GM23248 (cell line): ENCODE data around the gene ZNF705A. TPM values are rescaled to one million over a fixed set of nuclear protein-coding genes. Genes with fewer than 3 reads are reported as not detected.
"Not testable (repeated sequence)": the region's sequence is repeated elsewhere in the genome, so short reads cannot be mapped to it uniquely, and the experiment has no call there.

Experiments
- DNase-seq: peaks from one replicate; pipeline ENCODE4 v3.0.0-alpha.2; 2015
- H2AFZ ChIP-seq: fragments of 200-600 bp; sonication (generic); 2 replicates; pipeline ENCODE4 v1.6.1; 2016; ENCODE audit warnings: antibody characterized with exemption
- H3F3A ChIP-seq: fragments of 200-600 bp; sonication (generic); 2 replicates; pipeline ENCODE4 v1.6.1; 2016; ENCODE audit warnings: mild to moderate bottlenecking, antibody characterized with exemption, mixed run types; ENCODE audit not compliant: insufficient read depth
- H3K27ac ChIP-seq: fragments of 200-600 bp; sonication (generic); 2 replicates; pipeline ENCODE4 v1.5.1; 2016; ENCODE audit warnings: mild to moderate bottlenecking
- H3K27me3 ChIP-seq: fragments of 200-600 bp; sonication (generic); replicated peaks from 2 replicates; pipeline ENCODE4 v1.6.1; 2016; ENCODE audit warnings: mild to moderate bottlenecking; ENCODE audit not compliant: insufficient read depth
- H3K36me3 ChIP-seq: fragments of 200-600 bp; sonication (generic); 2 replicates; pipeline ENCODE4 v1.6.1; 2016; ENCODE audit warnings: low read depth, mild to moderate bottlenecking
- H3K4me1 ChIP-seq: fragments of 200-600 bp; sonication (generic); 2 replicates; pipeline ENCODE4 v1.6.1; 2016; ENCODE audit warnings: mild to moderate bottlenecking; ENCODE audit not compliant: insufficient read depth
- H3K4me2 ChIP-seq: fragments of 200-600 bp; sonication (generic); one replicate; pipeline ENCODE4 v1.6.1; 2016; ENCODE audit warnings: mild to moderate bottlenecking; ENCODE audit not compliant: unreplicated experiment
- H3K4me3 ChIP-seq: fragments of 200-600 bp; sonication (generic); 2 replicates; pipeline ENCODE4 v1.5.1; 2016; ENCODE audit warnings: mild to moderate bottlenecking
- H3K79me2 ChIP-seq: fragments of 200-600 bp; sonication (generic); 2 replicates; pipeline ENCODE4 v1.6.1; 2016; ENCODE audit warnings: mild to moderate bottlenecking; ENCODE audit not compliant: insufficient read depth
- H3K9ac ChIP-seq: fragments of 200-600 bp; sonication (generic); 2 replicates; pipeline ENCODE4 v1.6.1; 2016; ENCODE audit warnings: mild to moderate bottlenecking
- H3K9me2 ChIP-seq: fragments of 200-600 bp; sonication (generic); 2 replicates; pipeline ENCODE4 v1.6.1; 2016; ENCODE audit warnings: mixed run types, mild to moderate bottlenecking, moderate library complexity; ENCODE audit not compliant: insufficient read depth
- H3K9me3 ChIP-seq: fragments of 200-600 bp; sonication (generic); one replicate; pipeline ENCODE4 v1.6.1; 2017; ENCODE audit warnings: low read depth
- H4K20me1 ChIP-seq: fragments of 200-600 bp; sonication (generic); 2 replicates; pipeline ENCODE4 v1.6.0; 2016; ENCODE audit not compliant: insufficient read depth
- EZH2 ChIP-seq: fragments of 200-600 bp; sonication (generic); IDR thresholded peaks from 2 replicates; pipeline ENCODE4 v1.6.1; 2018; ENCODE audit warnings: antibody characterized with exemption, mild to moderate bottlenecking; ENCODE audit not compliant: insufficient read depth, poor library complexity, severe bottlenecking
- EZH2phosphoT487 ChIP-seq: fragments of 200-600 bp; sonication (generic); IDR thresholded peaks from 2 replicates; pipeline ENCODE4 v1.6.1; 2018; ENCODE audit warnings: antibody characterized with exemption, moderate library complexity, mild to moderate bottlenecking, low read depth; ENCODE audit not compliant: insufficient read depth
- WGBS, 2 experiments: methylation state at CpG; one replicate each; pipeline ENCODE4 v1.1.6; 2015 to 2017; ENCODE audit warnings: low lambda C conversion rate in 2 of 2, low coverage in 1 of 2; ENCODE audit errors: missing lambda C conversion rate in 2 of 2; 5-methylcytosine and 5-hydroxymethylcytosine counted together
- in situ Hi-C: fragments of 300-500 bp; cut with MboI; formaldehyde crosslinking; loops from 2 replicates; pipeline ENCODE4 v1.15.0; 2020
- polyA plus RNA-seq: library from polyadenylated mRNA; unstranded; fragments of >200 nt; fragmentation: Nextera tagmentation; extraction: Ambion mirVana; gene quantifications from 2 replicates; pipeline ENCODE4 v1.2.1, GENCODE V29; 2016
- total RNA-seq: library from RNA; depleted of rRNA; stranded (reverse); fragments of >200 nt; shearing (Covaris generic); gene quantifications from 2 replicates; pipeline ENCODE4 v1.2.3, GENCODE V29; 2014

The ZNF705A gene
- total and polyA plus RNA-seq, 2 experiments from 2014 or later, result not detected

DNA sequence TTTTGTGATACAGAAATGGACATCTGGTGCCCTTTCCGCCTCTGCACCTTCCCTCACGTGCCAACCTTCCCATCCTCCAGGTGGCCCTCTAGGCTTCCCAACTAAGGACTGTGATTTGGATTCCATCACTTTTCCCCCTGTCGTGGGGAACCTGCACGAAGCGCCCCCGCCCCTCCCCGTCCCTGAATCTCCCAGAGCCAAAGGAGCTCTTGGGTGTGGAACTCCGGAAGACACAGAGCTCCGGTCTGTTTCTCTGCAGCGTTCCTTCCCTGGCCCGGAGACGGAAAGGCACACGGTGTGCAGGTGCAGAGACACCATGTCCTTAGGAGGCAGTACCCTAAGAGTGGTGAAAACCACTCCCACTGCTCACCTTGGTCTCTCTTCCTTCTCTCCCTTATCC, 66.8 kb downstream of the ZNF705A start:
- H3K4me2 ChIP-seq, H4K20me1 ChIP-seq, H3K9me2 ChIP-seq, H3K36me3 ChIP-seq, H3K9me3 ChIP-seq, H3K27ac ChIP-seq, H3K4me3 ChIP-seq, H3K79me2 ChIP-seq, H3K9ac ChIP-seq, H3K27me3 ChIP-seq, H2AFZ ChIP-seq, in situ Hi-C loops, H3K4me1 ChIP-seq, DNase-seq, H3F3A ChIP-seq: not testable (repeated sequence)
- WGBS, 2 experiments, result 72% methylated on average over 13 of the region's 13 CpGs

- DNase-seq, H3K4me2 ChIP-seq, H3K4me3 ChIP-seq, H3K9me2 ChIP-seq, H3K36me3 ChIP-seq, H3F3A ChIP-seq, H3K9ac ChIP-seq, H3K27me3 ChIP-seq, H3K79me2 ChIP-seq, H3K27ac ChIP-seq, H2AFZ ChIP-seq, H3K9me3 ChIP-seq, H3K4me1 ChIP-seq, H4K20me1 ChIP-seq, in situ Hi-C loops: not testable (repeated sequence)
- WGBS, 2 experiments, result 89 to 95% methylated on average over 11 of the region's 11 CpGs
Observed at GRCh38 chr12:8224782-8225181, 68.0 kb downstream of the ZNF705A start.

GRCh38 chr12:8226355-8226754, 69.5 kb downstream of the ZNF705A start:
- H3K9me3 ChIP-seq, result no peaks in the 10 kb centered on the region

DNA sequence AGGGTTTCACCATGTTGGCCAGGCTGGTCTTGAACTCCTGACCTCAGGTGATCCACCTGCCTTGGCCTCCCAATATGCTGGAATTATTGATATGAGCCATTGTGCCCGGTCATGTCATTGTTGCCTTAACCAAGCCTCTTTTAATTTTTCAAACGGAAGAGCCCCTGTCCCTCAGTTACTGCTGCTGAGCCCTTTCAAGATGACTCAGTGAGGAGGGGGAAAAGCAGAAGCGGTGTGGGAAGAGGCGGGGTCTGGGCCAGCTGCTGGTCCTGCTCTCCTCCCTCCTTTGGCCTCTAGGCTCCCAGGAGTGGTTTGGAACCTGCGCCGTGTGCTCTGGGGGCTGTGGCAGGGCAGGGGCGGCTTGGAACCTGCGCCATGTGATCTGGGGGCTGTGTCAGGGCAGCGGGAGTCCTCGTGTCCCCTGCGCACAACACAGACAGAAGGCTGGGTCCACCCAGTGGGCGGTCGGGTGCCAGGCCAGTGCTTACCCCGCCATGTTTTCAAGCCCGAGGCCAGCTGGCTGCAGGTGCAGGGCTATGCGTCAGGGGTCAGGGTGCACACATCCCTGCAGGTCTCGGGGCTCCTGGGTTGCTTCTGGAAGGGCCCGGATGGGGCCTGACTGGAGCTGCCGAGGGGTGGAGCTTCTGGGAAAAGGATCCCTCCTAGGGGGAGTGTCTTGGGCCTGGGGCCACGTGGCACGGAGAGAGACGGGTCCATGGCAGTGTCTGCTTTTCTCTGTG, 70.3 kb downstream of the ZNF705A start, which contains the start of gene FAM90A1:
TSS of gene FAM90A1 (minus strand) at position 627 of the 740 bp plus-strand sequence. CDS start 2,786 bp downstream, outside the sequence.
- peak; percentile 51 for DNase-seq
- Histone ChIP-seq H3K4me2 (peak within 1 kb of the TSS; percentile 69), H3K4me3 (peak within 1 kb of the TSS; percentile 70), H2AFZ (peak within 1 kb of the TSS; percentile 89), H3K9ac (peak within 1 kb of the TSS; percentile 82)
- 9 to 12% methylated on average over 16 to 22 of the region's 22 CpGs for WGBS, 2 experiments
- H3K36me3 ChIP-seq, H4K20me1 ChIP-seq, H3F3A ChIP-seq, H3K9me3 ChIP-seq, H3K4me1 ChIP-seq, H3K27ac ChIP-seq, H3K79me2 ChIP-seq, in situ Hi-C loops, H3K9me2 ChIP-seq, H3K27me3 ChIP-seq: not testable (repeated sequence)

More at GRCh38 chr12:8226355-8226754, 69.5 kb downstream of the ZNF705A start:
- Histone ChIP-seq H4K20me1 (no peaks in the 10 kb centered on the region), H3K4me1 (no peaks in the 10 kb centered on the region), H3K36me3 (no peaks in the 10 kb centered on the region), H2AFZ (no peak overlapping the region), H3K27me3 (no peaks in the 10 kb centered on the region), H3K9ac (no peak overlapping the region), H3K4me2 (no peak overlapping the region), H3K27ac (no peak overlapping the region), H3K79me2 (no peaks in the 10 kb centered on the region), H3F3A (no peaks in the 10 kb centered on the region), H3K4me3 (no peak overlapping the region), H3K9me2 (no peaks in the 10 kb centered on the region)
- no peak for DNase-seq
- TF ChIP-seq EZH2 (no peak), EZH2phosphoT487 (no peak)
- in situ Hi-C loops, result no loop called here
- 74 to 79% methylated on average over 8 of the region's 8 CpGs for WGBS, 2 experiments

DNA sequence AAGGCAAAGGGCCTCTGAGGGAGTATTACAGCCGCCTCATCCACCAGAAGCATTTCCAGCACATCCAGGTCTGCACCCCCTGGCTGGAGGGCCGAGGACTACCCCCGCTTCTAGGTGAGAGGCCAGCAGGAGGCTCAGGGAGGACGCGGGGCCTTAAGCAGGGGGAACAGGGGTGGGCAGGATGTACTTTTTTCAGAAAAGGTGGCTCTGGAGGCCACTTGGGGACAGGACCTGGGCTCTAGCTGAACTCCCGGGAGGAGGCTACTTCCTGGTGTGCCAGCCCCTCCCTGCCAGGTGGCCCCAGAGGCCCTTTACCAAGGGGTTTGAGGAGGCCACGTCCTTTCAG, 70.9 kb downstream of the ZNF705A start:
- WGBS, 2 experiments, result 4% methylated on average over 7 of the region's 7 CpGs
- H4K20me1 ChIP-seq, H3K36me3 ChIP-seq, in situ Hi-C loops, H3K79me2 ChIP-seq, H3F3A ChIP-seq, DNase-seq, H3K9me3 ChIP-seq, H3K9me2 ChIP-seq, H3K27me3 ChIP-seq, H3K27ac ChIP-seq, H3K4me1 ChIP-seq: not testable (repeated sequence)
- H2AFZ ChIP-seq, result peak overlapping the region; percentile 89
- peak overlapping the region; percentile 70 for H3K4me3 ChIP-seq
- peak overlapping the region; percentile 69 for H3K4me2 ChIP-seq
- H3K9ac ChIP-seq, result peak overlapping the region; percentile 82

GRCh38 chr12:8228607-8229006, 71.8 kb downstream of the ZNF705A start:
- H3K9me3 ChIP-seq, H3K27me3 ChIP-seq, H3K4me2 ChIP-seq, H3K9me2 ChIP-seq, H3K27ac ChIP-seq, in situ Hi-C loops, H2AFZ ChIP-seq, DNase-seq, H3K9ac ChIP-seq, H3K36me3 ChIP-seq, H3F3A ChIP-seq, H3K4me3 ChIP-seq, H3K4me1 ChIP-seq, H4K20me1 ChIP-seq, H3K79me2 ChIP-seq: not testable (repeated sequence)
- 84 to 86% methylated on average over 11 of the region's 11 CpGs for WGBS, 2 experiments

DNA sequence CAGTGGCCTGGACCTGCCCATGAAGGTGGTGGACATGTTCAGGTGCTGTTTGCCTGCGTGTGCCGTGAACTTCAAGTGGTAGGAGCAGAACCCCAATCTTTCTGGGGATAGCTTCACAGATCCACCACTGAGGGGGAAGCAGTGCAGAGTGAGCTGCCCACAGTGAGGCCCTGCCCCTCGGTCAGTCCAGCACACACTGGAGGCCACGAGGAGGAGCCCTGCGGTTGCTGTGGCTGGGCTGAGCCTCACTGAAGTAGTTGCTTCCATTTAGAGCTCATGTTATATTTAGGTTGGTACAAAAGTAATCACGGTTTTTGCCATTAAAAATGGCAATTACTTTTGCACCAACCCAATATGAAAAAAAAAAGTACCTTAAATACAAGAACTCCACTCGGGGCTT, 72.7 kb downstream of the ZNF705A start:
- in situ Hi-C loops, H3K27ac ChIP-seq, H2AFZ ChIP-seq, H3K4me3 ChIP-seq, DNase-seq, H3K9ac ChIP-seq, H3K4me2 ChIP-seq, H3F3A ChIP-seq, H3K27me3 ChIP-seq, H4K20me1 ChIP-seq, H3K9me2 ChIP-seq, H3K36me3 ChIP-seq, H3K4me1 ChIP-seq, H3K9me3 ChIP-seq, H3K79me2 ChIP-seq: not testable (repeated sequence)
- WGBS, 2 experiments, result 59 to 65% methylated on average over 7 of the region's 7 CpGs
